ENCODE measurements around the gene ARID4A. TPM values are rescaled to one million over a fixed set of nuclear protein-coding genes. Genes with fewer than 3 reads are reported as not detected.

ARID4A gene
- total and polyA plus RNA-seq, 2 of the 13 experiments (the other 11 are each of a cell fraction or from before 2014, with no cell fraction given) = 7.2 to 9.7 TPM

DNA sequence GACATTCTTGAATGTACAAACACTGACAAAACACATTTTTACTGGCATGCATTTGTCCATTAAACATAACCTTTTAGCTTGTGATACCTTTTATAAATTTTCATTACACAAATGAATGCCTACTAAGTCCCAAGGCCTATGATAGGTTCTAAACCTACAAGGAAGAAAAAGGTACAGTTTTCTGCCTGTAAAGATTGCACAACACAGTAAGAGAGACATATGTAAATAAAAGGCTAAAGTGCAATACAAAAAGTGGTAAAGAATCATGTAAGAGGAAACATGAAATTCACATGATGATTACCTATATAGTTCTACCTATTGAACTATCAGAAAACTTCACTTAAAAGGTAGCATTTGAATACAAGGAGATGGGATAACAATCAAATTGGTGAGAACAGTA, 14.6 kb upstream of the ARID4A start (continued):
- TF ChIP-seq ZNF281 (CRISPR knock-in tag; IDR thresholded peaks at IDR 0.05; ENCODE audit: borderline replicate concordance) (no peak), MED1 (CRISPR knock-in tag; IDR thresholded peaks at IDR 0.05) (no peak), HNF4A (CRISPR knock-in tag; IDR thresholded peaks at IDR 0.05) (peak; percentile 30; the same call in 1 of the 2 replicates), ZMYM2 (CRISPR knock-in tag; IDR thresholded peaks at IDR 0.05) (no peak), HMGA1 (CRISPR knock-in tag; conservative IDR thresholded peaks at IDR 0.05) (no peak), ZNF567 (CRISPR knock-in tag; IDR thresholded peaks at IDR 0.05; ENCODE audit: borderline replicate concordance) (no peak), GATAD2A (CRISPR knock-in tag; IDR thresholded peaks at IDR 0.05) (peak; percentile 72), TAF15 (IDR thresholded peaks at IDR 0.05; ENCODE audit: low read depth, low read length, poor library complexity, severe bottlenecking) (no peak), MTERF4 (CRISPR knock-in tag; IDR thresholded peaks at IDR 0.05) (no peak), ZNF274 (CRISPR knock-in tag; IDR thresholded peaks at IDR 0.05) (no peak), KDM6A (CRISPR knock-in tag; IDR thresholded peaks at IDR 0.05; ENCODE audit: low read depth) (no peak), FOXC1 (CRISPR knock-in tag; IDR thresholded peaks at IDR 0.05; ENCODE audit: borderline replicate concordance) (no peak), KLF9 (CRISPR knock-in tag; IDR thresholded peaks at IDR 0.05; ENCODE audit: low read depth) (no peak), ZNF678 (CRISPR knock-in tag; IDR thresholded peaks at IDR 0.05) (no peak), ZNF790 (CRISPR knock-in tag; IDR thresholded peaks at IDR 0.05; ENCODE audit: borderline replicate concordance) (no peak), ZNF501 (CRISPR knock-in tag; IDR thresholded peaks at IDR 0.05) (no peak), ZSCAN9 (CRISPR knock-in tag; IDR thresholded peaks at IDR 0.05; ENCODE audit: borderline replicate concordance) (no peak), SAP130 (CRISPR knock-in tag; IDR thresholded peaks at IDR 0.05; ENCODE audit: low read depth) (peak; percentile 54), NCOR1 (IDR thresholded peaks at IDR 0.05; ENCODE audit: borderline replicate concordance, low read length) (0 out of 2 replicates have a peak, but pooled peaks have one; percentile 34), ZNF607 (CRISPR knock-in tag; IDR thresholded peaks at IDR 0.05; ENCODE audit: borderline replicate concordance) (no peak), MXD4 (CRISPR knock-in tag; IDR thresholded peaks at IDR 0.05) (no peak), HMG20A (CRISPR knock-in tag; IDR thresholded peaks at IDR 0.05; ENCODE audit: borderline replicate concordance) (peak; percentile 46; the same call in 1 of the 2 replicates), ZNF143 (CRISPR knock-in tag; IDR thresholded peaks at IDR 0.05) (no peak), ELF3 (CRISPR knock-in tag; IDR thresholded peaks at IDR 0.05) (peak; percentile 96), NFYB (CRISPR knock-in tag; IDR thresholded peaks at IDR 0.05) (no peak), RBAK (CRISPR knock-in tag; IDR thresholded peaks at IDR 0.05) (no peak), FOXA3 (CRISPR knock-in tag; IDR thresholded peaks at IDR 0.05) (peak; percentile 41; the same call in 1 of the 2 replicates), ZNF460 (CRISPR knock-in tag; IDR thresholded peaks at IDR 0.05; ENCODE audit: borderline replicate concordance) (no peak), HOXD1 (CRISPR knock-in tag; IDR thresholded peaks at IDR 0.05) (no peak)

All from HepG2 (cell line).